Mucosa of descending colon (tissue), 3 donors: ENCODE measurements around the gene ZNF500. TPM values are rescaled to one million over a fixed set of nuclear protein-coding genes. Genes with fewer than 3 reads are reported as not detected.

Experiments used
- ATAC-seq: fragments of 200-7000 bp; cut with Tn5 transposase; one replicate; pipeline ENCODE4 v1.9.1; 2020; ENCODE audit warnings: mild to moderate bottlenecking, moderate library complexity
- DNase-seq, 3 donors: peaks; one replicate each; pipeline ENCODE4 v3.0.0-alpha.2; 2020
- H3K36me3 ChIP-seq: fragments of 200-600 bp; one replicate; pipeline ENCODE4 v1.8.0; 2021; ENCODE audit warnings: low read depth, mild to moderate bottlenecking
- H3K4me1 ChIP-seq: fragments of 200-600 bp; one replicate; pipeline ENCODE4 v1.8.0; 2021; ENCODE audit warnings: low read depth, mild to moderate bottlenecking
- H3K4me3 ChIP-seq: fragments of 200-600 bp; one replicate; pipeline ENCODE4 v1.8.0; 2021; ENCODE audit warnings: mild to moderate bottlenecking
- H3K9me3 ChIP-seq: fragments of 200-600 bp; one replicate; pipeline ENCODE4 v1.8.0; 2021; ENCODE audit warnings: mild to moderate bottlenecking
- intact Hi-C, 2 donors: fragments of 100-400 bp; cut with DNase I in 1 of 2; cut with micrococcal nuclease in 1 of 2; formaldehyde crosslinking; loops; one replicate each; pipeline versions ENCODE4 v1.11.0 to v1.11.1; 2022; cut with DNase I, micrococcal nuclease
- total RNA-seq, 3 donors: library from RNA; stranded (reverse); fragmentation: NEBNext Ultra II Directional in 2 of 3; extraction: Animal tissue kit (Norgen Biotek cat#: 25700) in 2 of 3; gene quantifications; one replicate each; pipeline versions ENCODE4 v1.2.1 to v1.2.4, GENCODE V29; 2021 to 2023
- TF ChIP-seq, protein P1 (sequence below): fragments of 200-600 bp; IDR thresholded peaks from one replicate; pipeline ENCODE4 v1.8.0; 2022; ENCODE audit warnings: antibody characterized with exemption, mild to moderate bottlenecking
- donor health status: DM: no; HTN: no; CAD: no; lungs with moderate emphysema.
- donor health status: DM: no; HTN: no; CAD: no.
- donor health status: DM: no; HTN: yes; CAD: no.

The ZNF500 gene
- total RNA-seq, 3 donors from 2014 or later = 11.0 to 22.9 (median 18.8) TPM

DNA sequence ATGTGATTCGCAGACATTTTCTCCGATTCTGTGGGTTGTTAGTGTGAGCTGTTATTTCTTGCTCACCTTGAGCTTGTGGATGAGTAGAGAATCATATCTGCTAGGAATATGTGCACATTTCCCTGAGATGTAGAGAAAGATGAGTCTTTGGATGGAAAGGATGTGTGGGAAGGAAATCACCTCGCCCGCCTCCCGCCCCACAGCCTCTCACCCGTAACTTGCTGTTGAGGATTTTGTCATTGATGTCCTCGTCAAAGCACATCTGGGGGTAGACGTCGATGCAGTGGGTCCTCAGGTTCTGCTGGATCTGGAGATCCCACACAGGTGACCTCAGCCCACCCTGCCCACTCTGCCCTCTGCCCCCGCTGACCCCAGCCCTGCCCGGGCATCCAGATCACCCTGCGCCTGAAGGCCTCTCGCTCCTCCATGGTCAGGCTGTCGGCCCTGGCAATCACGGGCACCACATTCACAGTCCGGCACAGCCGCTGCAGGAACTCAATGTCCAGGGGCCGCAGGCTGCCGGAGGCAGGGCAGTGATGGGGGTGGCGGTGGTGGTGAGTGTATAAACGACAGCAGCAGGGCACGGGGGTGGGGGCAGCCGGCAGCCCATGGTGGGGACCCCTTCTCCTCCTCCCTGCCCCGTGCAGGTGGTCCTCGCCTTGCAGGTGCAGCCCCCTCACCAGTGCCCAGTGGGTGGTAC lies 16.4 kb upstream of the ZNF500 start:
- Histone ChIP-seq H3K36me3 (no peaks in the 10 kb centered on the region), H3K4me3 (no peak overlapping the region), H3K9me3 (no peaks in the 10 kb centered on the region), H3K4me1 (no peaks in the 10 kb centered on the region)
- intact Hi-C loops = no loop called here
- TF ChIP-seq, protein P1, sequence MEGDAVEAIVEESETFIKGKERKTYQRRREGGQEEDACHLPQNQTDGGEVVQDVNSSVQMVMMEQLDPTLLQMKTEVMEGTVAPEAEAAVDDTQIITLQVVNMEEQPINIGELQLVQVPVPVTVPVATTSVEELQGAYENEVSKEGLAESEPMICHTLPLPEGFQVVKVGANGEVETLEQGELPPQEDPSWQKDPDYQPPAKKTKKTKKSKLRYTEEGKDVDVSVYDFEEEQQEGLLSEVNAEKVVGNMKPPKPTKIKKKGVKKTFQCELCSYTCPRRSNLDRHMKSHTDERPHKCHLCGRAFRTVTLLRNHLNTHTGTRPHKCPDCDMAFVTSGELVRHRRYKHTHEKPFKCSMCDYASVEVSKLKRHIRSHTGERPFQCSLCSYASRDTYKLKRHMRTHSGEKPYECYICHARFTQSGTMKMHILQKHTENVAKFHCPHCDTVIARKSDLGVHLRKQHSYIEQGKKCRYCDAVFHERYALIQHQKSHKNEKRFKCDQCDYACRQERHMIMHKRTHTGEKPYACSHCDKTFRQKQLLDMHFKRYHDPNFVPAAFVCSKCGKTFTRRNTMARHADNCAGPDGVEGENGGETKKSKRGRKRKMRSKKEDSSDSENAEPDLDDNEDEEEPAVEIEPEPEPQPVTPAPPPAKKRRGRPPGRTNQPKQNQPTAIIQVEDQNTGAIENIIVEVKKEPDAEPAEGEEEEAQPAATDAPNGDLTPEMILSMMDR = no peak
- no peak for ATAC-seq
- no peak for DNase-seq

DNA sequence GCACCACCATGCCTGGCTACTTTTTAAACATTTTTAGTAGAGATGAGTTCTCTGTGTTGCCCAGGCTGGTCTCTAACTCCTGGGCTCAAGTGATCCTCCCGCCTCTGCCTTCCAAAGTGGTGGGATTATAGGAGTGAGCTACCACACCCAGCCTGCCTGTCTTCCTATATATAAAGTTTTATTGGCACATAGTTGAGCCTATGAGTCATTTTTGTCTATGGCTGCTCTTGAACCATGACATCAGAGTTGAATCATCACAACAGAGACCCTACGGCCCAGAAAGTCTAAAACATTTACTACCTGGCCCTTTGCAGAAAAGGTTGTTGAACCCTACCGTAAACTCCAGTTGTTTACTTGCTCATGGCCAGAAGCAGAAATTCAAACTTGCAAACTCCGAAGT lies 13.3 kb upstream of the ZNF500 start:
- TF ChIP-seq, protein P1 = no peak
- Histone ChIP-seq H3K9me3 (no peaks in the 10 kb centered on the region), H3K4me1 (no peaks in the 10 kb centered on the region), H3K36me3 (no peaks in the 10 kb centered on the region), H3K4me3 (no peak overlapping the region)
- intact Hi-C loops = no loop called here
- DNase-seq (no peak), ATAC-seq (peak; percentile 88)

DNA sequence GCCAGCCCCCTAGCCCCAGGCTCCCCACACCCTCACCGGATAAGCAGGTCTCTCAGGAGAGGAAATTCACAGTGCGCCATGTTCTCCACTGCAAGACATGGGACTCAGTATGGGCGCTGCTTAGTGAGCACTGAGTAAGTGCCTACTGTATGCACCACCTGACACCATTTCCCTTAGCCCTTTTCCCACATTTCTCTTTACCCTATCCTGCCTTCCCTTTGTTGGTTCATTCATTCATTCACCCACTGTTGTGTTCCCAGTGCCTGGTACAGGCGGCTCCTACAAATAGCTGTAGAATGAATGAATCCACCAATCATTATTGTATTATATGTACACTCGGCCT lies 11.1 kb upstream of the ZNF500 start:
- Histone ChIP-seq H3K9me3 (no peaks in the 10 kb centered on the region), H3K36me3 (no peaks in the 10 kb centered on the region), H3K4me1 (no peaks in the 10 kb centered on the region), H3K4me3 (no peak overlapping the region)
- DNase-seq (no peak), ATAC-seq (no peak)
- intact Hi-C loops = no loop called here
- TF ChIP-seq, protein P1 = no peak

DNA sequence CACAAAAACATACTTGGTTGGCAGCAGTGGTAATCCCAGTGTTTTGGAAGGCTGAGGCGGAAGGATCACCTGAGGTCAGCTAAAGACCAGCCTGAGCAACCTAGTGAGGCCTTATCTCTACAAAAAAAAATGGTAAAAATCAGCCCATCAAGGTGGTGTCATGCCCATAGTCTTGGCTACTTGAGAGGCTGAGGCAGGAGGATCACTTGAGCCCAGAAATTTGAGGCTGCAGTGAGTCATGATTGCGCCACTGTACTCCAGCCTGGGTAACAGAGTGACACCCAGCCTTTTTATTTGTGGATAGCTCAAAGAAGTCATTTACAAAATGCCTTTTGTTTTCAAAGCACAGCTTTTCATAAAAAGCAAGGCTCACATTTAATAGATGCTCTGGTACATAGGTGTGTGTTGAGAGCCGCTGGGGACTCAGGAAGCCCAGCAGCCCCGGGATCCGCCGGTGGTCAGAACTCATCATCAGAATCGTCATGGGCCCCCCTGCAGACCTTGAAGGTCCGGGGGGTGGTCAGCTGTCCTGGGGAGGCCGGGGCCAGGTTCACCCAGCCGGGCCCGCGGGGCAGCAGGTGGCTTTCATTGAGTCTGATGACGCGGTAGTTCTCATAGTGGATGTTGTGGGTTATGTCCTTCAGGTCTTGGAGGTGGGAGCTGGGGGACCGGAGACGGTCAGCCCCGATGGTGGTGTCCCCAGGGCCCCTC lies 10.5 kb upstream of the ZNF500 start:
- Histone ChIP-seq H3K4me3 (no peak overlapping the region), H3K36me3 (no peaks in the 10 kb centered on the region), H3K9me3 (no peaks in the 10 kb centered on the region), H3K4me1 (no peaks in the 10 kb centered on the region)
- intact Hi-C loops = no loop called here
- ATAC-seq = no peak
- no peak for DNase-seq
- TF ChIP-seq, protein P1 = no peak

DNA sequence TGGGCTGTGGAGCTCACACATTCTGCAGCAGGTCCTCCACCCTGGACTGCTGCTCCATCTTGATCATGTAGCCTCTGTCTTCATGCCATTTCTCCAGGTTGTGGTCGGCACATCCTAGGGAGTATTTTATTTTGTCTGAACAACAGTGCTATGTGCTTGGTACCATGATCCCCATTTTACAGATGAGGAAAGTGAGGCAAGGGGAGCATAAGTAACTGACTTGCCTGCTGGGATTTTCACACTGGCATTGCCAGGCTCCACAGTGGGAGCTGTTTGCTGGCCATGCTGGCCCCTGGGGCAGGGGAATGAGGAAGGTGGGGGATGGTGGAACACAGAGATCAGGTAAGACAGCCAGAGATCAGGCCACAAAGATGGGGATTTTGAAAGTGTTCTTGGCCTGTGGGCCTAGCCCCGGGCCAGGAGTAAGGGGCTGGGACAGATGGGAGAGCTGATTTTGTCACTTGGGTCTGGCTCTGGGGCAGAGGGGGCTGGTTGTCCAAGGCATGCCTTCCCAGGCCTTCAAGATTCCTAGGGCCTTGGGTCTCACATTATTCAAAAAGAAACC lies 9.3 kb upstream of the ZNF500 start:
- DNase-seq = no peak
- no peaks in the 10 kb centered on the region for H3K9me3 ChIP-seq
- TF ChIP-seq, protein P1 = no peak
- ATAC-seq = no peak
- no peaks in the 10 kb centered on the region for H3K36me3 ChIP-seq
- intact Hi-C loops = no loop called here
- H3K4me1 ChIP-seq = no peaks in the 10 kb centered on the region
- no peak overlapping the region for H3K4me3 ChIP-seq
